DOHH2 (cell line): Measurements from ENCODE around the gene PTPN18.
A peak's percentile ranks its signal among the peaks of the same experiment; 100 is the strongest.

ENCODE experiments used
- H3F3A ChIP-seq: fragments of 200-600 bp; sonication (generic), shearing (Covaris generic); 2 replicates; pipeline ENCODE4 v1.6.0; 2016; ENCODE audit warnings: antibody characterized with exemption, mild to moderate bottlenecking; ENCODE audit not compliant: control insufficient read depth, insufficient read depth
- H3K27ac ChIP-seq: fragments of 200-600 bp; sonication (generic); 2 replicates; pipeline ENCODE4 v1.5.1; 2014; ENCODE audit warnings: low read depth, mild to moderate bottlenecking, low read length, moderate library complexity
- H3K27me3 ChIP-seq: fragments of 200-600 bp; sonication (generic); 2 replicates; pipeline ENCODE4 v1.6.1; 2014; ENCODE audit warnings: mild to moderate bottlenecking, low read length, mixed read lengths; ENCODE audit not compliant: control insufficient read depth
- H3K36me3 ChIP-seq: fragments of 200-600 bp; sonication (generic); 2 replicates; pipeline ENCODE4 v1.6.1; 2014; ENCODE audit warnings: mild to moderate bottlenecking, low read length, moderate library complexity, mixed read lengths; ENCODE audit not compliant: control insufficient read depth
- H3K4me1 ChIP-seq: fragments of 200-600 bp; sonication (generic); 2 replicates; pipeline ENCODE4 v1.6.1; 2014; ENCODE audit warnings: mild to moderate bottlenecking, low read length, mixed read lengths; ENCODE audit not compliant: control insufficient read depth
- H3K4me2 ChIP-seq: fragments of 200-600 bp; sonication (generic); 2 replicates; pipeline ENCODE4 v1.6.0; 2014; ENCODE audit warnings: mild to moderate bottlenecking, low read length, moderate library complexity
- H3K4me3 ChIP-seq: fragments of 200-600 bp; sonication (generic); 2 replicates; pipeline ENCODE4 v1.5.1; 2014; ENCODE audit warnings: mild to moderate bottlenecking, low read length, mixed read lengths
- H3K79me2 ChIP-seq: fragments of 200-600 bp; sonication (generic); 2 replicates; pipeline ENCODE4 v1.6.1; 2014; ENCODE audit warnings: mild to moderate bottlenecking, low read length, mixed read lengths; ENCODE audit not compliant: control insufficient read depth
- H3K9me2 ChIP-seq: fragments of 200-600 bp; sonication (generic); replicated peaks from 2 replicates; pipeline ENCODE4 v1.6.1; 2014; ENCODE audit warnings: mild to moderate bottlenecking, low read length, mixed read lengths; ENCODE audit not compliant: control insufficient read depth
- H3K9me3 ChIP-seq: fragments of 200-600 bp; sonication (generic); 2 replicates; pipeline ENCODE4 v1.6.1; 2014; ENCODE audit warnings: antibody characterized with exemption, low read length, mixed read lengths; ENCODE audit not compliant: control insufficient read depth, insufficient read depth
- H4K20me1 ChIP-seq: fragments of 200-600 bp; sonication (generic); 2 replicates; pipeline ENCODE4 v1.6.0; 2014; ENCODE audit warnings: low read depth, mild to moderate bottlenecking, antibody characterized with exemption, low read length, moderate library complexity; ENCODE audit not compliant: control insufficient read depth, insufficient read depth
- EZH2phosphoT487 ChIP-seq: fragments of 200-600 bp; sonication (generic); IDR thresholded peaks from 2 replicates; pipeline ENCODE4 v1.6.1; 2017; ENCODE audit warnings: borderline replicate concordance, mild to moderate bottlenecking, antibody characterized with exemption, low read length, moderate library complexity, mixed read lengths
- TF ChIP-seq, protein P1 (sequence below): fragments of 200-600 bp; sonication (generic); IDR thresholded peaks from one replicate; pipeline ENCODE4 v1.5.1; 2014; ENCODE audit warnings: antibody characterized with exemption, mild to moderate bottlenecking, low read depth, low read length; ENCODE audit not compliant: poor library complexity, severe bottlenecking

PTPN18 gene, protein sequence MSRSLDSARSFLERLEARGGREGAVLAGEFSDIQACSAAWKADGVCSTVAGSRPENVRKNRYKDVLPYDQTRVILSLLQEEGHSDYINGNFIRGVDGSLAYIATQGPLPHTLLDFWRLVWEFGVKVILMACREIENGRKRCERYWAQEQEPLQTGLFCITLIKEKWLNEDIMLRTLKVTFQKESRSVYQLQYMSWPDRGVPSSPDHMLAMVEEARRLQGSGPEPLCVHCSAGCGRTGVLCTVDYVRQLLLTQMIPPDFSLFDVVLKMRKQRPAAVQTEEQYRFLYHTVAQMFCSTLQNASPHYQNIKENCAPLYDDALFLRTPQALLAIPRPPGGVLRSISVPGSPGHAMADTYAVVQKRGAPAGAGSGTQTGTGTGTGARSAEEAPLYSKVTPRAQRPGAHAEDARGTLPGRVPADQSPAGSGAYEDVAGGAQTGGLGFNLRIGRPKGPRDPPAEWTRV

DNA sequence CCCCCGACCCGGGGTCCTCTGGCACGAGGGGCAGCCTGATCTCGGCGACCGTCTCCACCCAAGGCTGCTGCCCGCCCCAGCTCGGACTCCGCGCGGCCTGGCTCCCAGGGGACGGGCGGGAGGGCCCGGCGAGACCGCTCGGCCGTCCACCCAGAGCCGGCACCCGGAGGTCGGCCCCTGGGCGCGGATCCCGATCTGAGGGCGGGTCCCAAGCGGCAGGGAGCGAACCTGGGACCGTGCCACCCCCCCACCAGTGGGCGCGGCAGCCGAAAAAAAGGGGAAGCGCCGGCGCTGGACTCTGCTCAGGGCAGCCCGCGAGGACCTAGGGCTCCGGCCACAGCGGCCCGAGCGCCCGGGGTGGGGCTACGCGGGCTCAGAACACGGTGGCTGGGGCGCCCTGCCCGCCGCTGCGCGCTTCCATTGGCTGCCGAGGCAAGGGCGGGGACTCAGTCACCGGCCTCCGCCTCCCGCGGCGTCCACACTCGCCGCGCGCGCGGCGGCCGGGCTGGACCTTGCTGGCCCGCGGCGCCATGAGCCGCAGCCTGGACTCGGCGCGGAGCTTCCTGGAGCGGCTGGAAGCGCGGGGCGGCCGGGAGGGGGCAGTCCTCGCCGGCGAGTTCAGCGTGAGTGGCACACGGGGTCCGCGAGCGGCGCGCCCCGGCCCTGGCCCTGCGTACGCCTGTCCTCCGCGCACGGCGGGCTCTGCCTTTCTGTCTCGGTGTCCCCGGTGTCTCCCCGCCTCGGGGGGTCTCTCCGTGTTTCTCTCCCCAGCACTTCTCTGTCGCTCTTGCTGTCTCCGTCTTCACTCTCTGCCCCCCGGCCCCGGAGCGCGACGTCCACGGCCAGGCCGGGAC is at the start of gene PTPN18:
TSS of gene PTPN18 (plus strand) at position 479 of the 854 bp plus-strand sequence. CDS start at position 531, 52 bp downstream.
- Histone ChIP-seq H3K9me2 (no peaks in the 10 kb centered on the region), H3F3A (peaks cover 45% of the 10 kb centered on the region), H3K4me3 (peak within 1 kb of the TSS; percentile 87), H3K36me3 (peaks cover 56% of the 10 kb centered on the region), H3K27me3 (no peaks in the 10 kb centered on the region), H4K20me1 (no peaks in the 10 kb centered on the region), H3K4me1 (peaks cover 69% of the 10 kb centered on the region), H3K9me3 (no peaks in the 10 kb centered on the region), H3K4me2 (peak within 1 kb of the TSS; percentile 92), H3K27ac (peak within 1 kb of the TSS; percentile 99), H3K79me2 (peaks cover 64% of the 10 kb centered on the region)
- TF ChIP-seq, protein P1, sequence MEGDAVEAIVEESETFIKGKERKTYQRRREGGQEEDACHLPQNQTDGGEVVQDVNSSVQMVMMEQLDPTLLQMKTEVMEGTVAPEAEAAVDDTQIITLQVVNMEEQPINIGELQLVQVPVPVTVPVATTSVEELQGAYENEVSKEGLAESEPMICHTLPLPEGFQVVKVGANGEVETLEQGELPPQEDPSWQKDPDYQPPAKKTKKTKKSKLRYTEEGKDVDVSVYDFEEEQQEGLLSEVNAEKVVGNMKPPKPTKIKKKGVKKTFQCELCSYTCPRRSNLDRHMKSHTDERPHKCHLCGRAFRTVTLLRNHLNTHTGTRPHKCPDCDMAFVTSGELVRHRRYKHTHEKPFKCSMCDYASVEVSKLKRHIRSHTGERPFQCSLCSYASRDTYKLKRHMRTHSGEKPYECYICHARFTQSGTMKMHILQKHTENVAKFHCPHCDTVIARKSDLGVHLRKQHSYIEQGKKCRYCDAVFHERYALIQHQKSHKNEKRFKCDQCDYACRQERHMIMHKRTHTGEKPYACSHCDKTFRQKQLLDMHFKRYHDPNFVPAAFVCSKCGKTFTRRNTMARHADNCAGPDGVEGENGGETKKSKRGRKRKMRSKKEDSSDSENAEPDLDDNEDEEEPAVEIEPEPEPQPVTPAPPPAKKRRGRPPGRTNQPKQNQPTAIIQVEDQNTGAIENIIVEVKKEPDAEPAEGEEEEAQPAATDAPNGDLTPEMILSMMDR = peak; percentile 42
- no peak for TF ChIP-seq EZH2phosphoT487

DNA sequence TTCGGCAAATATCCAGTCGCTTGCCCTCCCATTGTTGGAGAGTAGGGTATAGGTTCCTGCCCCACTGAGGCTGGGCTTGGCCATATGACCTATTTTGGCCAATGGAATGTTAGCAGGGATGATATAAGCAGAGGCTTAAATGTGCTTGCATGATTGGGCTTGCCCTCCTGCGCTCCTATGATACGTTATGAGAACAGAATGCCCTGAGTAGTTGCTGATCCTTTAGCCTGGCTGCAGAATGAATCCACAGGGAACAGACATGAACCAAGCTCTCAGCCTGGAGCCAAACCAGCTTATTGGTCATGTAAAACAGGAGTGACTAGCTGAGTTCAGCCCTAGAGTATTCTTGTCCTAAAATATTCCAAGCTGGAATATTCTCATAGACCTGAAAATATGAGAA is 48.0 kb upstream of the PTPN18 start:
- H3K27me3 ChIP-seq = peaks cover 17% of the 10 kb centered on the region
- TF ChIP-seq, protein P1 = no peak
- no peaks in the 10 kb centered on the region for H3K4me1 ChIP-seq
- no peaks in the 10 kb centered on the region for H3K9me2 ChIP-seq
- no peak overlapping the region for H3K4me3 ChIP-seq
- H3K9me3 ChIP-seq = no peaks in the 10 kb centered on the region
- no peak overlapping the region for H3K27ac ChIP-seq
- no peaks in the 10 kb centered on the region for H3K79me2 ChIP-seq
- no peaks in the 10 kb centered on the region for H3F3A ChIP-seq
- H3K36me3 ChIP-seq = no peaks in the 10 kb centered on the region
- H3K4me2 ChIP-seq = no peak overlapping the region
- no peaks in the 10 kb centered on the region for H4K20me1 ChIP-seq

DNA sequence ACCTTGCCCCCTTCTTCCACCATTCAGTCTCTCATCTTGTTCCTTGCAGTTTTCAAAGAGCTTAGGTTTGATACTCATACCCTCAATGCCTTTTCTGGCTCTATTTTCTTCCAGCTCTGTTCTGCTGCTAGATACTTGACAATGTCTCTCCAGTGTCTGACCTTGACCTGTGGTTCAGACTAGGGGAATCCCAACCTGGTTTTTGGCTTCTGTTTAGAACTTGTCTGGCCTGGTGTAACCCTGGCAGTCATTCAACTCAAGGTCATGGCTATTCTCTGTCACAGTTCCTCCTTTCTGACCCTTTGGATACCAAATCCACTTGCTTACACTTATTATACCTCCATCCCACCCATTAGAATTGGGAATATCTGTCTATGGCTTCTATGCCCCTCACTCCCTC is 45.0 kb upstream of the PTPN18 start:
- Histone ChIP-seq H3K36me3 (no peaks in the 10 kb centered on the region), H3K9me2 (no peaks in the 10 kb centered on the region), H3F3A (no peaks in the 10 kb centered on the region), H3K27ac (no peak overlapping the region), H3K4me3 (no peak overlapping the region), H3K27me3 (peaks cover 14% of the 10 kb centered on the region), H3K79me2 (no peaks in the 10 kb centered on the region), H3K9me3 (no peaks in the 10 kb centered on the region), H3K4me1 (no peaks in the 10 kb centered on the region), H4K20me1 (no peaks in the 10 kb centered on the region), H3K4me2 (no peak overlapping the region)
- TF ChIP-seq, protein P1 = no peak
- no peak for TF ChIP-seq EZH2phosphoT487
